Mucosa of rectum (tissue), 2 donors: ENCODE data around the gene MAN2A1.
"Not testable (repeated sequence)": the region's sequence is repeated elsewhere in the genome, so short reads cannot be mapped to it uniquely, and the experiment has no call there.

ENCODE experiments used
- H3K27ac ChIP-seq, 2 donors: one replicate each; pipeline ENCODE4 v1.7.0; 2013; ENCODE audit warnings: inconsistent platforms in 2 of 2, low read depth in 2 of 2, low read length in 2 of 2
- H3K27me3 ChIP-seq, 2 donors: one replicate each; pipeline ENCODE4 v1.7.0; 2013; ENCODE audit warnings: low read length in 2 of 2; ENCODE audit not compliant: control insufficient read depth in 2 of 2, insufficient read depth in 2 of 2
- H3K36me3 ChIP-seq, 2 donors: one replicate each; pipeline ENCODE4 v1.7.0; 2013; ENCODE audit warnings: low read length in 2 of 2; ENCODE audit not compliant: control insufficient read depth in 2 of 2, insufficient read depth in 2 of 2
- H3K4me1 ChIP-seq, 2 donors: one replicate each; pipeline ENCODE4 v1.7.0; 2013; ENCODE audit warnings: low read length in 2 of 2, mild to moderate bottlenecking in 1 of 2; ENCODE audit not compliant: control insufficient read depth in 2 of 2, insufficient read depth in 2 of 2
- H3K4me3 ChIP-seq, 2 donors: one replicate each; pipeline ENCODE4 v1.7.0; 2013; ENCODE audit warnings: low read length in 2 of 2
- H3K9ac ChIP-seq, 2 donors: one replicate each; pipeline ENCODE4 v1.7.0; 2013; ENCODE audit warnings: low read length in 2 of 2, low read depth in 1 of 2, mild to moderate bottlenecking in 1 of 2
- H3K9me3 ChIP-seq, 2 donors: one replicate each; pipeline ENCODE4 v1.7.0; 2013; ENCODE audit warnings: low read length in 2 of 2; ENCODE audit not compliant: control insufficient read depth in 2 of 2
- donor health status: healthy.
- donor health status: Normal muscosa, but diverticular disease.

Gene MAN2A1

DNA sequence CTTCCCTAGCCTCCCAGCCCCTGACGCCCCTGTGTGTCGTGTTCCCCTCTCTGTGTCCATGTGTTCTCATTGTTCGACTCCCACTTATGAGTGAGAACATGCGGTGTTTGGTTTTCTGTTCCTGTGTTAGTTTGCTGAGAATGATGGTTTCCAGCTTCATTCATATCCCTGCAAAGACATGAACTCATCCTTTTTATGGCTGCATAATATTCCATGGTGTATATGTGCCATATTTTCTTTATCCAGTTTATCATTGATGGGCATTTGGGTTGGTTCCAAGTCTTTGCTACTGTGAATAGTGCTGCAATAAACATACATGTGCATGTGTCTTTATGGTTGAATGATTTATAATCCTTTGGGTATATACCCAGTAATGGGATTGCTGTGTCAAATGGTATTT is 70.4 kb downstream of the MAN2A1 start:
- not testable (repeated sequence) for H3K4me1 ChIP-seq, H3K9me3 ChIP-seq, H3K27me3 ChIP-seq, H3K9ac ChIP-seq, H3K4me3 ChIP-seq, H3K27ac ChIP-seq
- peaks cover 9 to 12% of the 10 kb centered on the region in 2 donors for H3K36me3 ChIP-seq

DNA sequence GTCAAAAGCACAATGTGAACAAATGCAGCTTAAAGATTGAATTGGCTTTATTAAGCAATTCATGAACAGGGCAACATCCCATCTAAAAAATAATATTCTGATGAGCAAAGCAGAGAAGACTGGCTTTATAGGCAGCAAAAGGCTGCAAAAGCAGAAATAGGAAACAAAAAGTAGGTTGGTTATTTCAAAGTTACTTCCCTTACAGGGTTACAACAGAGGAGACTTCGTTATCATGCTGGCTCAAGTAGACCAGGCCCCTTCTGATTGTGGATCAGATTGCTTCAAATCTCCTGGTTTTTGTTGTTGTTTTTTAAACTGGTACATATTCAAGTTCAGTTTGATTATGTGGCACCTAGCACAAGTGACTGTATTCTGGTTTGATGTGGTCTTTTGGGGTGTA is 73.1 kb downstream of the MAN2A1 start:
- Histone ChIP-seq H3K9me3 (no peaks in the 10 kb centered on the region), H3K27ac (no peak overlapping the region), H3K27me3 (no peaks in the 10 kb centered on the region), H3K36me3 (peaks cover 9 to 12% of the 10 kb centered on the region in 2 donors), H3K4me1 (no peaks in the 10 kb centered on the region), H3K9ac (no peak overlapping the region), H3K4me3 (no peak overlapping the region)

DNA sequence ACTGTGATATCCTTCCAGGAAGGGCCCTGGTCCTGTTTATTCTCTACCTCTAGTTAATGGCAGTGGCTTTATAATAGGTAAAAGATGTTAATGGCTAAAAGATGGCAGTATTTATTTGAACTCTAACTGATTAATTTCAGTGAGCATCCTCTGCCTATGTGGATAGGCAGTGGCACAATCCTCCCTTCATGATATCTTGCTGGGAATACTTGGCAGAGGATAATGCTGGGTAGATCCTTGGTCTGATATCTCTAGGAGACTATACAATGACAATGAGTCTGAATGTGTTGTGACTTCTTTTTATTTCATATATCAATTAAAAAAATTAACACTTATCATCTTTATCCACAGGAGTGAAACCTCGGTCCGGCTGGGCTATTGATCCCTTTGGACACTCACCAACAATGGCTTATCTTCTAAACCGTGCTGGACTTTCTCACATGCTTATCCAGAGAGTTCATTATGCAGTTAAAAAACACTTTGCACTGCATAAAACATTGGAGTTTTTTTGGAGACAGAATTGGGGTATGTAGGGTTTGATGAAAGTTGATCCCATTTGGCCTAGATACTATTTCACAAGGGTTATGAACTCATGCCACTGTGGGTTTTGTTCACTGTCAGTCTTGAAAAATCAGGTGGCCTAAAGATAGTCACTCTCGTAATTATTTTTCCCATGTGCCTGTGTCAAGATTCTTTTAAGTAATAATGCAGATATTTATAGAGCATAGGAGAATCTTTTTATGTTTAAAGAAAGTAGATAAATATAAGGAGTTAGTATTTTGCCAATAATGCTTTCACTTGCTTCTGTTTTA is 77.7 kb downstream of the MAN2A1 start:
- H3K4me1 ChIP-seq: no peaks in the 10 kb centered on the region
- no peak overlapping the region for H3K27ac ChIP-seq
- H3K27me3 ChIP-seq: no peaks in the 10 kb centered on the region
- no peaks in the 10 kb centered on the region for H3K9me3 ChIP-seq
- peaks cover 17 to 25% of the 10 kb centered on the region in 2 donors for H3K36me3 ChIP-seq
- H3K4me3 ChIP-seq: no peak overlapping the region
- no peak overlapping the region for H3K9ac ChIP-seq

DNA sequence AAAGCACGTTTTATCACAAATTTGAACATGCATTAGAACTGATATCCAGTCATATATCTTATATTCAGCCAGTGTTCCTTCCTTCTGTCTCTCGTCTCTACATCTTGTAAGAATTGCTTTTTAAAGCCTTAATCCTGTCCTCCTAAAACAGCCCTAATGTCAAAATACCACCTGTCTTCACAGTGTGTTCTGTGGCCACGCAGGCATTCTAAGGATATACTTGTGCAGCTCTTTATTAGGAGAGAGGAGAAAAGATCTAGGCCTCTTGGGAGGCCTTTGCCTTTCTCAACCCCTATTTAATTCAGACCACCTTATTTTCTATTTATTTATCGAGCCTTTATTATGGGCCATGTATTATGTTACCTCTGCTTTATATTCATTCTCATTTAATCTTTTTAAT is 78.3 kb downstream of the MAN2A1 start:
- peaks cover 15 to 21% of the 10 kb centered on the region in 2 donors for H3K36me3 ChIP-seq
- no peak overlapping the region for H3K9ac ChIP-seq
- no peak overlapping the region for H3K4me3 ChIP-seq
- H3K27me3 ChIP-seq: no peaks in the 10 kb centered on the region
- no peaks in the 10 kb centered on the region for H3K4me1 ChIP-seq
- H3K27ac ChIP-seq: no peak overlapping the region
- H3K9me3 ChIP-seq: no peaks in the 10 kb centered on the region

DNA sequence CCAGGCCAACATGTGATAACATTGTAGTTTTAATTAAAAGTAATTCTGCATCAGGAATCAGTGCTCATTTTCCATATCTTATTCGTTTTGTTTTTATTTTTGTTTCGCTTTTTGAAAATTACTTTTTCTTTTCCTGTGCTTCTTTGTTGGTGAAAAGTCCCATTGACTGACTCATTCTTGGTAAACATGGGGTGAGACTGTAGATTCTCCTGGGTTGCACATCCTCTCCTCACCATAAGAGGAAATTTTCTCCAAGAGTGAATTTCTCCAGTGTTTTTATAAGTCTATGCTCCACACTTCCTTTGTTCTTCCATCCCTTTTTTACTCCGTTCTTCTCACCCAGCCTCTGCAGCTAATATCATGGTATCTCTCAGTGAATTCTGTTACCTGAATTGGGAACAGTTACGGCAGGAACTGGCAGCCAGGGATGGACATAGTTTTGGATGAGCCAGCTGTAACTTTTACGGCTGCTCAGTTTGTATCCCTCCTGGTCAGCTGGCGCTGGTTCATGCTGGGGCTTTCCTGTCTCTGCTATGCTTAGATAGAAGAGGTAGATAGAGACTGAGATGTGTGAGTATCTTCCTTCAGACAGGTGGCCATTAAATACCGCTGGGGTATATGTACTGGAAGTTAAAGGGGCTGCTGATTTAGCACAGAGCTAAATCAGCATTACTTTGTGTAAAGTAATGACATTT is 80.0 kb downstream of the MAN2A1 start:
- no peak overlapping the region for H3K27ac ChIP-seq
- no peaks in the 10 kb centered on the region for H3K9me3 ChIP-seq
- peaks cover 15 to 21% of the 10 kb centered on the region in 2 donors for H3K36me3 ChIP-seq
- no peak overlapping the region for H3K4me3 ChIP-seq
- no peaks in the 10 kb centered on the region for H3K27me3 ChIP-seq
- H3K4me1 ChIP-seq: no peaks in the 10 kb centered on the region
- no peak overlapping the region for H3K9ac ChIP-seq

DNA sequence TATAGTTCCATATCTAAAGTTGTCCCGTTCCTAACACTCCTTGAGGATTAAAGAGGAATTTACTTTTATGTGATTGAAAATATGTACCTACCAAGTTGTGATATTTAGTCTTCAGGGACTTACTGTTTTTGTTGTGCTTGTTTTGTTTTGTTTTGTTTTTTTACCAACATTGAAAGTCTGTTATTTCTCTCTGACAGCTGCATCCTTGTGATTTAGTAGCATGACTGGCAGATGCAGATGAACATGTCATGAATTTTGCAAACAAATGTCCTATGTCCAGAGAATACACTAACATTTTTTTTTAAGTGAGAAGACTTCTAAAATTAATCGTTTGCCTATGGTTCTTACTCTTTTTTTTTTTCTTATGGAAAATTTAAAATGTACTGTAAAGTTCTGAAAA is 85.4 kb downstream of the MAN2A1 start:
- no peaks in the 10 kb centered on the region for H3K27me3 ChIP-seq
- H3K36me3 ChIP-seq: peaks cover 5 to 14% of the 10 kb centered on the region in 2 donors
- H3K4me3 ChIP-seq: no peak overlapping the region
- H3K9me3 ChIP-seq: no peaks in the 10 kb centered on the region
- no peak overlapping the region for H3K27ac ChIP-seq
- H3K4me1 ChIP-seq: no peaks in the 10 kb centered on the region
- no peak overlapping the region for H3K9ac ChIP-seq

DNA sequence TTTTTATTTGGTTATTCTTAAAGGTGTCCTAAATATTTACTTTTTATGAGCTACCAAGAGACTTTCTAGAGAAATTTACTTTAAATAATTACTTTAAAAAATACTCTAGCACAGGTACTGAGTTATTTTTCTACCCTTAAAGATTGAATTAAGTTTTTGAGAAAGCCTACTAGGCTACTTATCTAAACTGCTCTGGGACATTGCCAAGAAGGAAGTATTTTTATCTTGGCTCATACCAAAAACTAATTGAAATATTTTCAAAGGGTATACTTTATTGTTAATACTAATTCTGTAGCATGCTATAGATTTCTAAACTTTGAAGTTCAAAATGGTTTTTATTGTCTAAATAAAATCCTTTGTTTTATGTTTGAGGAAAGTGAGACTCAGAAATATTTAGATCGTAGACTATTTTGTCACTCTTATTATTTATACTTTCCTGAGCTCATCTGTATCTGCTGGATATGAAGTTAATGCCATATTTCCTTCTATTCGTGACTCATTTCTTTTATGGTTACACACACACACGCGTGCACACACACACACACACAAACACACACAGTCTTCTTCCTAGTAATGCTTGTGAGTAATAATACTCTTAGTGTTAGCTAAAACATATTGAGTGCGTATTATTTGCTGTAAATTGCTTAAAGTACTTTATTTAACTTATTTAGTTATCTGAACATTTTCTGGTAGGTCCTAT is 89.5 kb downstream of the MAN2A1 start:
- H3K9ac ChIP-seq: no peak overlapping the region
- no peaks in the 10 kb centered on the region for H3K27me3 ChIP-seq
- H3K4me1 ChIP-seq: no peaks in the 10 kb centered on the region
- no peaks in the 10 kb centered on the region for H3K9me3 ChIP-seq
- peaks cover 7% of the 10 kb centered on the region in 2 donors for H3K36me3 ChIP-seq
- H3K27ac ChIP-seq: no peak overlapping the region
- H3K4me3 ChIP-seq: no peak overlapping the region

DNA sequence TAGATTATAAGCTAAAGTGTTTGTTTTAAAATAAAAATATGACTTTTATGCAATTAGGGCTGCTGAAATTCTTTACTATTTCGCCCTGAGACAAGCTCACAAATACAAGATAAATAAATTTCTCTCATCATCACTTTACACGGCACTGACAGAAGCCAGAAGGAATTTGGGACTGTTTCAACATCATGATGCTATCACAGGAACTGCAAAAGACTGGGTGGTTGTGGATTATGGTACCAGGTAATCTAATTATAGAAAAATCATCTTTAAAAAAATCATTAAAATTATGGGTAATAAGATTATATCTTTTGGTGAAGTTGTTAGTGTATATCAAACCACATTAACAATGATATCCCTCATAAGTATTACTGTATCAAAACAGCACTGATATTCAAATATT is 95.0 kb downstream of the MAN2A1 start:
- Histone ChIP-seq H3K4me3 (no peak overlapping the region), H3K9me3 (no peaks in the 10 kb centered on the region), H3K9ac (no peak overlapping the region), H3K36me3 (peaks cover 3 to 5% of the 10 kb centered on the region in 2 donors), H3K27ac (no peak overlapping the region), H3K27me3 (no peaks in the 10 kb centered on the region), H3K4me1 (no peaks in the 10 kb centered on the region)

DNA sequence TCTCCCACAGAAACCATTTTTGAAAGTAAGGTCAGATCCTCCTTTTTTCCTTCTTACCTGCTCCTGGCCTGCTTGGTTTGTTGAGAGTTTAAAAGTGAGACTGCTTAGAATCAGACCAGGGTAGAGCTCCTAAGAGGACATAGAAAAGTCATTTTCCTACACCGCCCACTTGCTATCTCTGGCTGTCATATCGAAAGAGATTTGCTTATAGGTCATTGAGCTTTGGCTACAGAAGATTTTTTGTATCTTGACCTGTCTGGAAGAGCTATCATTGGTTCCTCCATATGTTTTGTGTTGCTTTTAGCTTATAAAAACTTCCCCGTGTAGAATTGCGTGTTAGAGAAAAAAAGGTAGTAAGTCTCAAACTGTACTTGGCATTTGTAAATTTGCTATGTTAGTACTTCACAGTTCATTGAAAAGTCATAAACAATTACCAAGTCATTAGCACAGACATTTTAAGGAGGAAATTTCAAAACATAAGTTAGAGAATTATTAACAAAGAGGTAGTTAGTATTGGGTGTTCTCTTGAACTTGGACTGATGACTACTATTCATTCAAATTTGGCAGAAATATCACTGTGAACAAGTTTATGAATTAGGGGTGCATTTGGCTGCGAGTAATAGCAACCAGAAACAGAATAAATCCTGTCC is 96.6 kb downstream of the MAN2A1 start:
- H3K27me3 ChIP-seq: no peaks in the 10 kb centered on the region
- no peaks in the 10 kb centered on the region for H3K9me3 ChIP-seq
- no peaks in the 10 kb centered on the region for H3K4me1 ChIP-seq
- no peak overlapping the region for H3K4me3 ChIP-seq
- peaks cover 3 to 8% of the 10 kb centered on the region in 2 donors for H3K36me3 ChIP-seq
- no peak overlapping the region for H3K27ac ChIP-seq
- no peak overlapping the region for H3K9ac ChIP-seq

DNA sequence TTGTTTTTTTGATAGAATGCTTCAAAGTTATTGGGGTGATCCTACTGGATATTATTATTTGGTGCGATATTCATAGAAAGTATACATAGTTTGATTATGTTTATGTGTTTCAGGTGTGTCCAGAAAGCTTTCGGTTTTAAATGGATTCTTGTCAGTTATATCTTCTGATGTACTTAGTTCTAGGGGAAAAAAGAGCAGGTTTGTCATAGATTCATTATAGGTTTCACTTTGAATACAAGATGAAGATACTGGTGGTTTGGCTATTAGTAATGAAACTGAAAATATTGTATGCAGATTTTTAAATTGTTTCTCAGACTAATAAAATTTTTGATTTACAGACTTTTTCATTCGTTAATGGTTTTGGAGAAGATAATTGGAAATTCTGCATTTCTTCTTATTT is 98.9 kb downstream of the MAN2A1 start:
- no peak overlapping the region for H3K27ac ChIP-seq
- no peaks in the 10 kb centered on the region for H3K4me1 ChIP-seq
- no peak overlapping the region for H3K4me3 ChIP-seq
- no peaks in the 10 kb centered on the region for H3K27me3 ChIP-seq
- H3K36me3 ChIP-seq: peaks cover 6 to 7% of the 10 kb centered on the region in 2 donors
- no peaks in the 10 kb centered on the region for H3K9me3 ChIP-seq
- H3K9ac ChIP-seq: no peak overlapping the region
